ENCODE results near the gene TRIM34. TPM values are rescaled to one million over a fixed set of nuclear protein-coding genes. Genes with fewer than 3 reads are reported as not detected.
A peak's percentile ranks its signal among the peaks of the same experiment; 100 is the strongest.

The TRIM34 gene
- polyA plus RNA-seq, 1 of the 3 experiments (the other 2 are of a cell fraction), result 3.2 TPM

- Histone ChIP-seq H3K9me2 (no peaks in the 10 kb centered on the region), H3K9me3 (no peaks in the 10 kb centered on the region), H3K36me3 (replicated peaks in 1 of 2; ENCODE audit: control insufficient read depth in 1 of 2, insufficient read depth in 2 of 2, low read length in 1 of 2) (peaks cover 3 to 8% of the 10 kb centered on the region in 2 experiments), H3K4me1 (ENCODE audit: control insufficient read depth in 1 of 2, insufficient read depth in 2 of 2, low read depth in 1 of 2, low read length in 1 of 2) (no peaks in the 10 kb centered on the region; a peak in 1 of 4 replicates), H3F3A (replicated peaks; ENCODE audit: insufficient read depth) (peaks cover 3% of the 10 kb centered on the region), H3K27ac (ENCODE audit: low read depth in 2 of 2, low read length in 1 of 2) (peak overlapping the region; percentile 82 to 92), H3K9ac (peak overlapping the region; percentile 84), H3K4me2 (peak overlapping the region; percentile 76), H4K20me1 (ENCODE audit: insufficient read depth) (no peaks in the 10 kb centered on the region), H2AFZ (ENCODE audit: low read depth) (peak overlapping the region; percentile 58), H3K4me3 (ENCODE audit: low read depth in 2 of 2, low read length in 1 of 2) (peak overlapping the region; percentile 44 to 52; a peak in 3 of 4 replicates), H3K79me2 (ENCODE audit: insufficient read depth) (no peaks in the 10 kb centered on the region), H3K27me3 (ENCODE audit: insufficient read depth) (no peaks in the 10 kb centered on the region)
- ChIA-PET POLR2A (no interaction called here), CTCF (interaction anchor here (0.9 kb wide), 1 partner anchor 12 kb away, joined by 3 read pairs; no protein-coding TSS in a partner anchor)
- WGBS (ENCODE audit: low lambda C conversion rate), result 20% methylated on average over 5 of the region's 5 CpGs
- no peak for TF ChIP-seq RAD21 (IDR thresholded peaks at IDR 0.05; ENCODE audit: low read length)
- no peak for TF ChIP-seq RXRA (IDR thresholded peaks at IDR 0.05; ENCODE audit: borderline replicate concordance, low read depth)
- no peak for TF ChIP-seq REST (IDR thresholded peaks at IDR 0.05; ENCODE audit: low read depth, low read length)
- TF ChIP-seq JUND (IDR thresholded peaks at IDR 0.05), result no peak
- TF ChIP-seq, protein P1, sequence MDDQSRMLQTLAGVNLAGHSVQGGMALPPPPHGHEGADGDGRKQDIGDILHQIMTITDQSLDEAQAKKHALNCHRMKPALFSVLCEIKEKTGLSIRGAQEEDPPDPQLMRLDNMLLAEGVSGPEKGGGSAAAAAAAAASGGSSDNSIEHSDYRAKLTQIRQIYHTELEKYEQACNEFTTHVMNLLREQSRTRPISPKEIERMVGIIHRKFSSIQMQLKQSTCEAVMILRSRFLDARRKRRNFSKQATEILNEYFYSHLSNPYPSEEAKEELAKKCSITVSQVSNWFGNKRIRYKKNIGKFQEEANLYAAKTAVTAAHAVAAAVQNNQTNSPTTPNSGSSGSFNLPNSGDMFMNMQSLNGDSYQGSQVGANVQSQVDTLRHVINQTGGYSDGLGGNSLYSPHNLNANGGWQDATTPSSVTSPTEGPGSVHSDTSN (IDR thresholded peaks at IDR 0.05), result no peak
- TF ChIP-seq TAF1 (IDR thresholded peaks at IDR 0.05; ENCODE audit: borderline replicate concordance, low read depth, low read length), result no peak
- TF ChIP-seq CTCF (IDR thresholded peaks at IDR 0.05), result no peak
- TF ChIP-seq SIN3A (IDR thresholded peaks at IDR 0.05; ENCODE audit: borderline replicate concordance, low read depth, low read length), result no peak
- 0 out of 2 replicates have a peak, but pooled peaks have one; percentile 23 for TF ChIP-seq USF1 (IDR thresholded peaks at IDR 0.05; ENCODE audit: borderline replicate concordance, low read depth)
- TF ChIP-seq USF2 (IDR thresholded peaks at IDR 0.05; ENCODE audit: borderline replicate concordance, low read depth, low read length), result no peak
- no peak for TF ChIP-seq ZBTB33 (IDR thresholded peaks at IDR 0.05; ENCODE audit: borderline replicate concordance, low read depth)
- TF ChIP-seq GATA2 (CRISPR knock-in tag; IDR thresholded peaks at IDR 0.05), result no peak
- TF ChIP-seq MAX (IDR thresholded peaks at IDR 0.05; ENCODE audit: low read depth), result 0 out of 2 replicates have a peak, but pooled peaks have one; percentile 2
- TF ChIP-seq GABPA (IDR thresholded peaks at IDR 0.05; ENCODE audit: low read depth), result no peak
- no peak for TF ChIP-seq FOSL2 (IDR thresholded peaks at IDR 0.05; ENCODE audit: borderline replicate concordance, low read depth)
- no peak for TF ChIP-seq TEAD4 (IDR thresholded peaks at IDR 0.05; ENCODE audit: borderline replicate concordance, insufficient read depth)
- TF ChIP-seq NFIC (IDR thresholded peaks at IDR 0.05; ENCODE audit: borderline replicate concordance), result no peak
- TF ChIP-seq RFX5 (IDR thresholded peaks at IDR 0.05; ENCODE audit: low read length), result no peak
- TF ChIP-seq RCOR1 (IDR thresholded peaks at IDR 0.05; ENCODE audit: low read length), result no peak
- TF ChIP-seq POLR2AphosphoS5 (IDR thresholded peaks at IDR 0.05; ENCODE audit: low read depth, low read length), result 0 out of 2 replicates have a peak, but pooled peaks have one; percentile 7
- no peak for TF ChIP-seq IRF3 (IDR thresholded peaks at IDR 0.05; ENCODE audit: low read depth, low read length)
- TF ChIP-seq YY1 (IDR thresholded peaks at IDR 0.05; ENCODE audit: low read depth), result peak; percentile 49; the same call in 1 of the 2 replicates
- DNase-seq, result no peak
Observed at GRCh38 chr11:5690216-5690615, 65.4 kb downstream of the TRIM34 start.
